Activated naive CD8-positive, alpha-beta T cell (primary cell): ENCODE measurements around the gene IPO4.
"Not testable (repeated sequence)": the region's sequence is repeated elsewhere in the genome, so short reads cannot be mapped to it uniquely, and the experiment has no call there.

Experiments
- H3K27ac Mint-ChIP-seq: one replicate; pipeline ENCODE4 v1.8.0; 2021; ENCODE audit warnings: mixed read lengths
- H3K27me3 Mint-ChIP-seq: one replicate; pipeline ENCODE4 v1.8.0; 2021; ENCODE audit warnings: mixed read lengths
- H3K36me3 Mint-ChIP-seq: one replicate; pipeline ENCODE4 v1.8.0; 2021; ENCODE audit warnings: mixed read lengths
- H3K4me1 Mint-ChIP-seq: one replicate; pipeline ENCODE4 v1.8.0; 2021; ENCODE audit warnings: low read depth, mixed read lengths
- H3K4me3 Mint-ChIP-seq: one replicate; pipeline ENCODE4 v1.8.0; 2021; ENCODE audit warnings: mild to moderate bottlenecking, mixed read lengths
- H3K9me3 Mint-ChIP-seq: one replicate; pipeline ENCODE4 v1.8.0; 2021; ENCODE audit warnings: low read depth, mixed read lengths

The IPO4 gene

DNA sequence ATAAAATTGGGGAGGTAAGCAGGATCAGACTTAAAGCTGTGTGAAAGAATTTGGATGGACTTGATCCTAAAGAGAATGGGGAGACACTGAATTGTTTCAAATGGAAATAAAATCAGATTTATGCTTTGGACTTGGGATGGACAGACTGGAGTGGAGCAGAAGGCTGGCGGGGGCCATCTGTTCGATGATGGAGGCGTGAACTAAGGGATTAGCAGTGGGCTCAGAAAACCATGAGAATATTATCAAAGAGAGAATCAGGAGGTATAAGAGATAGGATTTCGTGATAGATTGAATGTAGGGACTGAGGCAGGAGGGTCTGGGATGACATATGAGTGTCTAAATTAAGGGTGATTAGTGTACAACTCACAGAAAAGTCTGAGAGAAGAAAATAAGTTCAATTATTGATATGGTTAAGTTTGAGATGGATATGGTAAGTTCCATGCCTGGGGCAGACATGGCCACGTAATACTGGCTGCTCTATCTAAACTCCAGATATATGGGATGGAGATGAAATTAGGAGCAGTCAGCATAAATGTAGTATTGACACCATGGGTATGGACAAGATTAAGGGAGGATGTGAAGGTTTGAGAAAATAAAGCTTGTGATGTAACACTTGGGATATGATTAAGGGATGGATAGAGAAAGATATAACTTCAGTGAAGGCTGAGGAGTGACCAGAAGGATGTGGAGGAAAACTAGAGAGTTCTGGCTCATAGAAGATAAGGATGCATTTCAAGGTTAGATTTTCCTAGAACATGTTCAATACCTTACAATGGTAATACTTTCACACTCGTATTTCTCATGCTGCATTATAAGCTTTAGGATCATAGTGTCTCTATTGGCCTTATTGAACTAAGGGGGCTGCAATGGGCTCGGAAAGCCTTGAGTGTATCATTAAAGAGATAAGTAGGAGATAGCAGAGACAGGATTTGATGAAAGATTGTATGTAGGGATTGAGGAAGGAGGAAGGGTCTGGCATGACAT, 15.8 kb upstream of the IPO4 start:
- Mint-ChIP-seq H3K4me3 (no peak overlapping the region), H3K27ac (peak overlapping the region; percentile 9), H3K4me1 (peaks cover 36% of the 10 kb centered on the region), H3K27me3 (no peaks in the 10 kb centered on the region), H3K36me3 (peaks cover 18% of the 10 kb centered on the region), H3K9me3 (no peaks in the 10 kb centered on the region)

DNA sequence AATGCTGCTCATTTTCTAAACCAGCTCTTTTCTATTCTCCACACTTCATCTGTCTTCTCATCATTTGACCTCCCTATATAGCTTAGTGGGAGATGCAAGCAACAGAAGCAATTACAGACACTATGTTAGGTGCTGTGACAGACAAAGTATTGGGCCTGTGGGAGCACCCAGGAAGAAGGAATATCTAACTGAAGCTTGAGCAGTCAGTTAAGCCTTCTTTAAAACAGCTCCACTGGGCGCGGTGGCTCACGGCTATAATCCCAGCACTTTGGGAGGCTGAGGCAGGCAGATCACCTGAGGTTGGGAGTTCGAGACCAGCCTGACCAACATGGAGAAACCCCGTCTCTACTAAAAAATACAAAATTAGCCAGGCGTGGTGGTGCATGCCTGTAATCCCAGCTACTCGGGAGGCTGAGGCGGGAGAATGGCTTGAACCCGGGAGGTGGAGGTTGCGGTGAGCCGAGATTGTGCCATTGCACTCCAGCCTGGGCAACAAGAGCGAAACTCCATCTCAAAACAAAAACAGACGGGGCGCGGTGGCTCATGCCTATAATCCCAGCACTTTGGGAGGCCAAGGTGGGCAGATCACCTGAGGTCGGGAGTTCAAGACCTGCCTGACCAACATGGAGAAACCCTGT, 14.8 kb upstream of the IPO4 start:
- H3K27me3 Mint-ChIP-seq, H3K27ac Mint-ChIP-seq, H3K4me3 Mint-ChIP-seq, H3K9me3 Mint-ChIP-seq: not testable (repeated sequence)
- Mint-ChIP-seq H3K4me1 (peaks cover 42% of the 10 kb centered on the region), H3K36me3 (peaks cover 20% of the 10 kb centered on the region)

DNA sequence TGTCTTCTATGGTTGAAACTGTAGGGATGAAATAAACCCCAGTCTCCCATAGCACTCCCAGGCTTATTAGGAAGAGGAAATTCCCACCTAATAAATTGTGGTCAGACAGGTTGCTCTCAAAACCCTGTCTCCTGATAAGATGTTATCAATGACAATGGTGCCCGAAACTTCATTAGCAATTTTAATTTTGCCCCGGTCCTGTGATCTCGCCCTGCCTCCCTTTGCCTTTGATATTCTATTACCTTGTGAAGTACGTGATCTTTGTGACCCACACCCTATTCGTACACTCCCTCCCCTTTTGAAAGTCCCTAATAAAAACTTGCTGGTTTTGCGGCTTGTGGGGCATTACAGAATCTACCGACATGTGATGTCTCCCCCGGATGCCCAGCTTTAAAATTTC, 13.9 kb upstream of the IPO4 start:
- Mint-ChIP-seq H3K36me3 (peaks cover 19% of the 10 kb centered on the region), H3K4me1 (peaks cover 40% of the 10 kb centered on the region)
- H3K27me3 Mint-ChIP-seq, H3K9me3 Mint-ChIP-seq, H3K27ac Mint-ChIP-seq, H3K4me3 Mint-ChIP-seq: not testable (repeated sequence)

DNA sequence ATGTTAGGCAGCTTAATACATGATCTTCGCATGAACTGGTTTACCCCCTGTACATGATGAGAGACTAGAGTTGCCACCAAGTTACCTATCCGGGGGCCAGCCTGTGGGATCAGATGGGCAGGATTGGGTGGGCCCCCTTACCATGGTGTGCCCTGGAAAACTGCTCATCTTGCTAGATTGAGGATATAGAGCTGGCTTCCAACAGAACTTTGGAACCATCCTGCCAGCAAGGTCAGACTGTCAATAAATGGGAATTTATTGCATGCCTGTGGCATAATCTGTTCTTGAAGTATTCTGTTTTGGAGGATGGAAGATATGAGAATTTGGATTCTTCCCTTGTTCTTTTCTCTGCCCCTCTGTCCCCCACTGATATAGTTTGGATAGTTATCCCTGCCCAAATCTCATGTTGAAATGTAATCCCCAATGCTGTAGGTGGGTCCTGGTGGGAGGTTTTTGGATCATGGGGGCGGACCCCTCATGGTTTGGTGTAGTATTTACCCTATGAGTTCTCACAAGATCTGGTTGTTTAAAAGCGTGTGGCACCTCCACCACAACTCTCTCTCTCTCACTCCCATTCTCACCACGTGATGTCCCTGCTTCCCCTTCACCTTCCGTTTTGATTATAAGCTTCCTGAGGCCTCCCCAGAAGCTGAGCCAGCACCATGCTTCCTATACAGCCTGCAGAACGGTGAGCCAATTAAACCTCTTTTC, 10.4 kb upstream of the IPO4 start:
- Mint-ChIP-seq H3K4me1 (peaks cover 39% of the 10 kb centered on the region), H3K27ac (peak overlapping the region; percentile 50), H3K36me3 (peaks cover 19% of the 10 kb centered on the region), H3K27me3 (no peaks in the 10 kb centered on the region), H3K4me3 (peak overlapping the region; percentile 66), H3K9me3 (no peaks in the 10 kb centered on the region)

- Mint-ChIP-seq H3K27me3 (no peaks in the 10 kb centered on the region), H3K36me3 (peaks cover 19% of the 10 kb centered on the region), H3K27ac (peak overlapping the region; percentile 77), H3K9me3 (no peaks in the 10 kb centered on the region), H3K4me1 (peaks cover 49% of the 10 kb centered on the region), H3K4me3 (peak overlapping the region; percentile 91)
Observed at GRCh38 chr14:24197056-24197450, 8.4 kb upstream of the IPO4 start.

DNA sequence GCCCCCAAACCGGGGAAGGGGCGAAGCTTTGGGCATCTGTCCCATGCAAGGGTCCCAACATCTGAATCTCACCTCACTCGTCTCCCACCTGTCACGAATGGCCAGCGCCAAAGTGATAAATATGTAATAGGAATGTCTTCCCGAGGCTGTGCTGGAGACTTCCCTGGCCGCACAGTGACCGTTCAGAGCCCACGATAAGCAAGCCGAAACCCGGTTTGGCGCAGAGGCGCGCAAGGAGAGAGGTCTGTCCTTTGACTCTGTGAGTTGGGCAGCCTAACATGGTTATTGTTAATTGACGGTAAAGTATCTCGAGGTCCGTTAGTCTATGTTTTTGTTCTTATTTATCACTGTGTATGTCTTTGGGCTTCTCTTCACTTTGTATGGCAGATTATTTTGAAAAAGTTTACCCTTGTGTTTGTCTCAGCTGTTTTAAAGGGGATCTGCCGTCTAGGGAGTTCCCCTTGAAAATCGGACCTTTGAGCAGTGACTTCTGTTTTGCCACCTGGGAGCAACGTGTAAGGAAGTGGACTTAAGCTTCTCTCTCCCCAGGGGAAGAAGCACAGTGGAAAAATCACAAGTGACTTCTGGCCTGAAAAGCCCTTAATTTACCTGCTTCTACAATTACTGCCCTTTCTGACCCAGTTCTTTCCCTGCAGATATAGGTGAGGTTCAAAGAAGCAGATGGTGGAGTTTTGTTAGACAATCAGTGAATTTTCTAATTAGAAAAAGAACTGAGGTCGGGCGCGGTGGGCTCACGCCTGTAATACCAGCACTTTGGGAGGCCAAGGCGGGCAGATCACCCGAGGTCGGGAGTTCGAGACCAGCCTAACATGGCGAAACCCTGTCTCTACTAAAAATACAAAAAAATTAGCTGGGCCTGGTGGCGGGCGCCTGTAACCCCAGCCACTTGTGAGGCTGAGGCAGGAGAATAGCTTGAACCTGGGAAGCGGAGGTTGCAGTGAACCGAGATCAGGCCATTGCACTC, 7.7 kb upstream of the IPO4 start:
- peaks cover 51% of the 10 kb centered on the region for H3K4me1 Mint-ChIP-seq
- H3K9me3 Mint-ChIP-seq = no peaks in the 10 kb centered on the region
- no peaks in the 10 kb centered on the region for H3K27me3 Mint-ChIP-seq
- H3K36me3 Mint-ChIP-seq = peaks cover 15% of the 10 kb centered on the region
- peak overlapping the region; percentile 97 for H3K27ac Mint-ChIP-seq
- H3K4me3 Mint-ChIP-seq = peak overlapping the region; percentile 91

GRCh38 chr14:24195186-24196070, 6.8 kb upstream of the IPO4 start, which contains the start of gene TM9SF1:
TSS of gene TM9SF1 (minus strand) at chr14:24195441. CDS start at chr14:24195019, 422 bp downstream.
- Mint-ChIP-seq H3K4me1 (peaks cover 54% of the 10 kb centered on the region), H3K27me3 (no peaks in the 10 kb centered on the region), H3K27ac (peak within 1 kb of the TSS; percentile 97), H3K36me3 (peaks cover 14% of the 10 kb centered on the region), H3K4me3 (peak within 1 kb of the TSS; percentile 91), H3K9me3 (no peaks in the 10 kb centered on the region)

- Mint-ChIP-seq H3K36me3 (peaks cover 14% of the 10 kb centered on the region), H3K4me3 (peak overlapping the region; percentile 91), H3K27me3 (no peaks in the 10 kb centered on the region), H3K4me1 (peaks cover 58% of the 10 kb centered on the region), H3K27ac (peak overlapping the region; percentile 97), H3K9me3 (no peaks in the 10 kb centered on the region)
Observed at GRCh38 chr14:24194873-24195185, 6.2 kb upstream of the IPO4 start.

GRCh38 chr14:24194186-24194872, 5.7 kb upstream of the IPO4 start:
- H3K9me3 Mint-ChIP-seq = no peaks in the 10 kb centered on the region
- peak overlapping the region; percentile 91 for H3K4me3 Mint-ChIP-seq
- peaks cover 14% of the 10 kb centered on the region for H3K36me3 Mint-ChIP-seq
- H3K4me1 Mint-ChIP-seq = peaks cover 59% of the 10 kb centered on the region
- peak overlapping the region; percentile 97 for H3K27ac Mint-ChIP-seq
- no peaks in the 10 kb centered on the region for H3K27me3 Mint-ChIP-seq

DNA sequence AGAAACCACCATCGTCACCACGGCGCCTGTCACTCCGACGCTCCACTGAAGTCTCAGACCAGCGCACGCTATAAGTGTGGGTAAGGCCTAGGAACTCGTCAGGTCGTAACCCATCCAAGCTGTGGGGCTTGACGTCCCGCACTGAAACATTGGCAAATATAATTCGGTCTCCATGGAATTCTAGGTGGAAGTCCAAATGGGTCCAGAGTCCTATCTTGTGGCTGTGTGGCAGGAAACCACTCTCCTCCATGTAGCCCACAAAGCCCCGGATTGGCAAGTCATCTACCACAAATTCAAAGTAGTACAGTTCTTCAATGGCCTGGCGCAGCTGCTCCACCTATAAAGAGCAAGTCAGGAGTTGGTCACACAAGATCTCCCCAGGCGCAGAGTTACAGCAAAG, 4.3 kb upstream of the IPO4 start:
- H3K4me3 Mint-ChIP-seq = peak overlapping the region; percentile 44
- peaks cover 13% of the 10 kb centered on the region for H3K36me3 Mint-ChIP-seq
- H3K4me1 Mint-ChIP-seq = peaks cover 55% of the 10 kb centered on the region
- H3K27ac Mint-ChIP-seq = peak overlapping the region; percentile 46
- H3K27me3 Mint-ChIP-seq = no peaks in the 10 kb centered on the region
- H3K9me3 Mint-ChIP-seq = no peaks in the 10 kb centered on the region

DNA sequence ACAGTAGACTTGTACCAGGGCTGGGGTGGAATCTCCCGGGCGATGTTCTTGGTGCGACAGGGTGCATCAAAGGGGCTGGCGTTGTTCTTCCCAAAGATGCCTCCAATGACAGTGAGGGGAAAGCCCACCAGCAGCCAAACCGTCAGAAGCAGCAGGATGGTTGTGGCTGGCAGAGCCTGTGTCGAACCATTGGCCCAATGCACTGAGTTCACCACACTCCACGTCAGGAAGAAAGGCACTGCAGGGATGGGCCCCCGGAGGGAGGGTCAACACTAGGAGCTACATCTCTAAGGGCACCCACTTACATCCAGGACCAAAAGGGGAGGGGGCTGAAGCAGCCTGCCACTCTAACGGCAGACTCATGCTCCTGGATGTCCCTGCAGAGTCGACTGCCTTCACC, 1.8 kb upstream of the IPO4 start:
- peaks cover 52% of the 10 kb centered on the region for H3K4me1 Mint-ChIP-seq
- no peaks in the 10 kb centered on the region for H3K27me3 Mint-ChIP-seq
- peaks cover 18% of the 10 kb centered on the region for H3K36me3 Mint-ChIP-seq
- no peak overlapping the region for H3K4me3 Mint-ChIP-seq
- H3K27ac Mint-ChIP-seq = no peak overlapping the region
- H3K9me3 Mint-ChIP-seq = no peaks in the 10 kb centered on the region

- H3K27me3 Mint-ChIP-seq = no peaks in the 10 kb centered on the region
- H3K4me1 Mint-ChIP-seq = peaks cover 48% of the 10 kb centered on the region
- no peaks in the 10 kb centered on the region for H3K9me3 Mint-ChIP-seq
- H3K27ac Mint-ChIP-seq = peak overlapping the region; percentile 90
- H3K4me3 Mint-ChIP-seq = peak overlapping the region; percentile 93
- peaks cover 18% of the 10 kb centered on the region for H3K36me3 Mint-ChIP-seq
Observed at GRCh38 chr14:24189460-24189859, 844 bp upstream of the IPO4 start.

DNA sequence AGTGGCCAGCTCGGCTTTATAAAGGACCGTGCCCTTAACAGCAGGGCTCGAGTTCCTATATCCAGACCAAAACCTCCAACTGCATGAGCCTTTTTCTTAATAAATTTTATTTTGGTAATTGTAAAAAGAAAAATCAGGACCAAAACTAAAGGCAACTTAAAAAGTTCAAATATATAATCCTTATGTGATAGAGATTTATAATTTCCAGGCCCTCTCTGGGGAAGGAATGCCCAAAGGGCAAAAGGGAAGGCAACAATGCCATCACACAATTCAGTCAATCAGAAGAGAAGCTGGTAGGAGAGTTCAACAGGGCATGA, 401 bp upstream of the IPO4 start:
- H3K27ac Mint-ChIP-seq = peak overlapping the region; percentile 90
- peaks cover 17% of the 10 kb centered on the region for H3K36me3 Mint-ChIP-seq
- no peaks in the 10 kb centered on the region for H3K9me3 Mint-ChIP-seq
- peak overlapping the region; percentile 93 for H3K4me3 Mint-ChIP-seq
- H3K27me3 Mint-ChIP-seq = no peaks in the 10 kb centered on the region
- peaks cover 44% of the 10 kb centered on the region for H3K4me1 Mint-ChIP-seq
